ENCODE data around the gene CCDC146. TPM values are rescaled to one million over a fixed set of nuclear protein-coding genes. Genes with fewer than 3 reads are reported as not detected.

Gene CCDC146
- total and polyA plus RNA-seq, 2 of the 8 experiments (the other 6 are each of a cell fraction or from before 2014, with no cell fraction given): 0.88 to 2.4 TPM

- TF ChIP-seq, protein P1, sequence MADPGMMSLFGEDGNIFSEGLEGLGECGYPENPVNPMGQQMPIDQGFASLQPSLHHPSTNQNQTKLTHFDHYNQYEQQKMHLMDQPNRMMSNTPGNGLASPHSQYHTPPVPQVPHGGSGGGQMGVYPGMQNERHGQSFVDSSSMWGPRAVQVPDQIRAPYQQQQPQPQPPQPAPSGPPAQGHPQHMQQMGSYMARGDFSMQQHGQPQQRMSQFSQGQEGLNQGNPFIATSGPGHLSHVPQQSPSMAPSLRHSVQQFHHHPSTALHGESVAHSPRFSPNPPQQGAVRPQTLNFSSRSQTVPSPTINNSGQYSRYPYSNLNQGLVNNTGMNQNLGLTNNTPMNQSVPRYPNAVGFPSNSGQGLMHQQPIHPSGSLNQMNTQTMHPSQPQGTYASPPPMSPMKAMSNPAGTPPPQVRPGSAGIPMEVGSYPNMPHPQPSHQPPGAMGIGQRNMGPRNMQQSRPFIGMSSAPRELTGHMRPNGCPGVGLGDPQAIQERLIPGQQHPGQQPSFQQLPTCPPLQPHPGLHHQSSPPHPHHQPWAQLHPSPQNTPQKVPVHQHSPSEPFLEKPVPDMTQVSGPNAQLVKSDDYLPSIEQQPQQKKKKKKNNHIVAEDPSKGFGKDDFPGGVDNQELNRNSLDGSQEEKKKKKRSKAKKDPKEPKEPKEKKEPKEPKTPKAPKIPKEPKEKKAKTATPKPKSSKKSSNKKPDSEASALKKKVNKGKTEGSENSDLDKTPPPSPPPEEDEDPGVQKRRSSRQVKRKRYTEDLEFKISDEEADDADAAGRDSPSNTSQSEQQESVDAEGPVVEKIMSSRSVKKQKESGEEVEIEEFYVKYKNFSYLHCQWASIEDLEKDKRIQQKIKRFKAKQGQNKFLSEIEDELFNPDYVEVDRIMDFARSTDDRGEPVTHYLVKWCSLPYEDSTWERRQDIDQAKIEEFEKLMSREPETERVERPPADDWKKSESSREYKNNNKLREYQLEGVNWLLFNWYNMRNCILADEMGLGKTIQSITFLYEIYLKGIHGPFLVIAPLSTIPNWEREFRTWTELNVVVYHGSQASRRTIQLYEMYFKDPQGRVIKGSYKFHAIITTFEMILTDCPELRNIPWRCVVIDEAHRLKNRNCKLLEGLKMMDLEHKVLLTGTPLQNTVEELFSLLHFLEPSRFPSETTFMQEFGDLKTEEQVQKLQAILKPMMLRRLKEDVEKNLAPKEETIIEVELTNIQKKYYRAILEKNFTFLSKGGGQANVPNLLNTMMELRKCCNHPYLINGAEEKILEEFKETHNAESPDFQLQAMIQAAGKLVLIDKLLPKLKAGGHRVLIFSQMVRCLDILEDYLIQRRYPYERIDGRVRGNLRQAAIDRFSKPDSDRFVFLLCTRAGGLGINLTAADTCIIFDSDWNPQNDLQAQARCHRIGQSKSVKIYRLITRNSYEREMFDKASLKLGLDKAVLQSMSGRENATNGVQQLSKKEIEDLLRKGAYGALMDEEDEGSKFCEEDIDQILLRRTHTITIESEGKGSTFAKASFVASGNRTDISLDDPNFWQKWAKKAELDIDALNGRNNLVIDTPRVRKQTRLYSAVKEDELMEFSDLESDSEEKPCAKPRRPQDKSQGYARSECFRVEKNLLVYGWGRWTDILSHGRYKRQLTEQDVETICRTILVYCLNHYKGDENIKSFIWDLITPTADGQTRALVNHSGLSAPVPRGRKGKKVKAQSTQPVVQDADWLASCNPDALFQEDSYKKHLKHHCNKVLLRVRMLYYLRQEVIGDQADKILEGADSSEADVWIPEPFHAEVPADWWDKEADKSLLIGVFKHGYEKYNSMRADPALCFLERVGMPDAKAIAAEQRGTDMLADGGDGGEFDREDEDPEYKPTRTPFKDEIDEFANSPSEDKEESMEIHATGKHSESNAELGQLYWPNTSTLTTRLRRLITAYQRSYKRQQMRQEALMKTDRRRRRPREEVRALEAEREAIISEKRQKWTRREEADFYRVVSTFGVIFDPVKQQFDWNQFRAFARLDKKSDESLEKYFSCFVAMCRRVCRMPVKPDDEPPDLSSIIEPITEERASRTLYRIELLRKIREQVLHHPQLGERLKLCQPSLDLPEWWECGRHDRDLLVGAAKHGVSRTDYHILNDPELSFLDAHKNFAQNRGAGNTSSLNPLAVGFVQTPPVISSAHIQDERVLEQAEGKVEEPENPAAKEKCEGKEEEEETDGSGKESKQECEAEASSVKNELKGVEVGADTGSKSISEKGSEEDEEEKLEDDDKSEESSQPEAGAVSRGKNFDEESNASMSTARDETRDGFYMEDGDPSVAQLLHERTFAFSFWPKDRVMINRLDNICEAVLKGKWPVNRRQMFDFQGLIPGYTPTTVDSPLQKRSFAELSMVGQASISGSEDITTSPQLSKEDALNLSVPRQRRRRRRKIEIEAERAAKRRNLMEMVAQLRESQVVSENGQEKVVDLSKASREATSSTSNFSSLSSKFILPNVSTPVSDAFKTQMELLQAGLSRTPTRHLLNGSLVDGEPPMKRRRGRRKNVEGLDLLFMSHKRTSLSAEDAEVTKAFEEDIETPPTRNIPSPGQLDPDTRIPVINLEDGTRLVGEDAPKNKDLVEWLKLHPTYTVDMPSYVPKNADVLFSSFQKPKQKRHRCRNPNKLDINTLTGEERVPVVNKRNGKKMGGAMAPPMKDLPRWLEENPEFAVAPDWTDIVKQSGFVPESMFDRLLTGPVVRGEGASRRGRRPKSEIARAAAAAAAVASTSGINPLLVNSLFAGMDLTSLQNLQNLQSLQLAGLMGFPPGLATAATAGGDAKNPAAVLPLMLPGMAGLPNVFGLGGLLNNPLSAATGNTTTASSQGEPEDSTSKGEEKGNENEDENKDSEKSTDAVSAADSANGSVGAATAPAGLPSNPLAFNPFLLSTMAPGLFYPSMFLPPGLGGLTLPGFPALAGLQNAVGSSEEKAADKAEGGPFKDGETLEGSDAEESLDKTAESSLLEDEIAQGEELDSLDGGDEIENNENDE (IDR thresholded peaks at IDR 0.05; ENCODE audit: insufficient replicate concordance, low read length): no peak
- no peak for TF ChIP-seq TAF7 (optimal IDR thresholded peaks at IDR 0.05; ENCODE audit: borderline replicate concordance, low read depth, low read length)
- TF ChIP-seq CHD1 (IDR thresholded peaks at IDR 0.05; ENCODE audit: low read depth, low read length): no peak
- no peak for TF ChIP-seq CTBP2 (IDR thresholded peaks at IDR 0.05; ENCODE audit: borderline replicate concordance, insufficient read depth, insufficient read length, low read length)
- TF ChIP-seq SP1 (IDR thresholded peaks at IDR 0.05; ENCODE audit: low read depth, low read length): no peak
- TF ChIP-seq POLR2A (IDR thresholded peaks at IDR 0.05; ENCODE audit: control extremely low read depth in 1 of 2, low read depth in 2 of 2, low read length in 2 of 2): no peak
- TF ChIP-seq TCF12 (IDR thresholded peaks at IDR 0.05; ENCODE audit: low read depth, low read length): no peak
- no peak for TF ChIP-seq NRF1 (IDR thresholded peaks at IDR 0.05; ENCODE audit: low read depth, low read length)
These were observed 195.6 kb downstream of the CCDC146 start (continued) for GRCh38 chr7:77318019-77318418.

Measured in H1 (cell line).